NAMALWA (cell line): ENCODE data around the gene IL20RB.
"Not testable (repeated sequence)": the region's sequence is repeated elsewhere in the genome, so short reads cannot be mapped to it uniquely, and the experiment has no call there.

Experiments used
- DNase-seq: peaks from one replicate; pipeline ENCODE4 v3.0.0-alpha.2; 2015; ENCODE audit warnings: low spot score

IL20RB gene

GRCh38 chr3:136987398-136987980, 29.7 kb downstream of the IL20RB start:
- not testable (repeated sequence) for DNase-seq

- DNase-seq = no peak
Measured at GRCh38 chr3:136988651-136989050, 30.9 kb downstream of the IL20RB start.

GRCh38 chr3:136989781-136990524, 32.2 kb downstream of the IL20RB start:
- DNase-seq = no peak

- DNase-seq = no peak
Measured at GRCh38 chr3:136990826-136991225, 33.0 kb downstream of the IL20RB start.

GRCh38 chr3:136992115-136992514, 34.3 kb downstream of the IL20RB start:
- DNase-seq = no peak

GRCh38 chr3:136994772-136995516, 37.2 kb downstream of the IL20RB start:
- no peak for DNase-seq

GRCh38 chr3:136995652-136996051, 37.9 kb downstream of the IL20RB start:
- no peak for DNase-seq

- DNase-seq = no peak
Measured at GRCh38 chr3:137000039-137000438, 42.3 kb downstream of the IL20RB start.

- not testable (repeated sequence) for DNase-seq
Measured at GRCh38 chr3:137007376-137007775, 49.6 kb downstream of the IL20RB start.

GRCh38 chr3:137008131-137008530, 50.3 kb downstream of the IL20RB start:
- DNase-seq = no peak

GRCh38 chr3:137008976-137009375, 51.2 kb downstream of the IL20RB start:
- no peak for DNase-seq

- no peak for DNase-seq
Measured at GRCh38 chr3:137010137-137010536, 52.4 kb downstream of the IL20RB start.

GRCh38 chr3:137011153-137011552, 53.4 kb downstream of the IL20RB start:
- DNase-seq = no peak

- DNase-seq = no peak
Measured at GRCh38 chr3:137012097-137012501, 54.3 kb downstream of the IL20RB start.

GRCh38 chr3:137013951-137014688, 56.3 kb downstream of the IL20RB start:
- DNase-seq = peak; percentile 89

GRCh38 chr3:137017316-137017715, 59.5 kb downstream of the IL20RB start:
- DNase-seq = not testable (repeated sequence)

GRCh38 chr3:137020315-137020714, 62.5 kb downstream of the IL20RB start:
- DNase-seq = no peak

- no peak for DNase-seq
Measured at GRCh38 chr3:137020888-137021287, 63.1 kb downstream of the IL20RB start.

GRCh38 chr3:137024348-137024747, 66.6 kb downstream of the IL20RB start:
- DNase-seq = no peak

- DNase-seq = no peak
Measured at GRCh38 chr3:137026701-137027100, 68.9 kb downstream of the IL20RB start.

- DNase-seq = peak; percentile 72
Measured at GRCh38 chr3:137032465-137033120, 74.8 kb downstream of the IL20RB start.

GRCh38 chr3:137035631-137036030, 77.8 kb downstream of the IL20RB start:
- DNase-seq = peak; percentile 61
